Astrocyte of the hippocampus (primary cell): ENCODE results near the gene NAB1.
"Not testable (repeated sequence)": the region's sequence is repeated elsewhere in the genome, so short reads cannot be mapped to it uniquely, and the experiment has no call there.

ENCODE experiments used
- DNase-seq: peaks from one replicate; pipeline ENCODE4 v3.0.0; 2011; ENCODE audit warnings: low read depth, low spot score

NAB1 gene, protein sequence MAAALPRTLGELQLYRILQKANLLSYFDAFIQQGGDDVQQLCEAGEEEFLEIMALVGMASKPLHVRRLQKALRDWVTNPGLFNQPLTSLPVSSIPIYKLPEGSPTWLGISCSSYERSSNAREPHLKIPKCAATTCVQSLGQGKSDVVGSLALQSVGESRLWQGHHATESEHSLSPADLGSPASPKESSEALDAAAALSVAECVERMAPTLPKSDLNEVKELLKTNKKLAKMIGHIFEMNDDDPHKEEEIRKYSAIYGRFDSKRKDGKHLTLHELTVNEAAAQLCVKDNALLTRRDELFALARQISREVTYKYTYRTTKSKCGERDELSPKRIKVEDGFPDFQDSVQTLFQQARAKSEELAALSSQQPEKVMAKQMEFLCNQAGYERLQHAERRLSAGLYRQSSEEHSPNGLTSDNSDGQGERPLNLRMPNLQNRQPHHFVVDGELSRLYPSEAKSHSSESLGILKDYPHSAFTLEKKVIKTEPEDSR

DNA sequence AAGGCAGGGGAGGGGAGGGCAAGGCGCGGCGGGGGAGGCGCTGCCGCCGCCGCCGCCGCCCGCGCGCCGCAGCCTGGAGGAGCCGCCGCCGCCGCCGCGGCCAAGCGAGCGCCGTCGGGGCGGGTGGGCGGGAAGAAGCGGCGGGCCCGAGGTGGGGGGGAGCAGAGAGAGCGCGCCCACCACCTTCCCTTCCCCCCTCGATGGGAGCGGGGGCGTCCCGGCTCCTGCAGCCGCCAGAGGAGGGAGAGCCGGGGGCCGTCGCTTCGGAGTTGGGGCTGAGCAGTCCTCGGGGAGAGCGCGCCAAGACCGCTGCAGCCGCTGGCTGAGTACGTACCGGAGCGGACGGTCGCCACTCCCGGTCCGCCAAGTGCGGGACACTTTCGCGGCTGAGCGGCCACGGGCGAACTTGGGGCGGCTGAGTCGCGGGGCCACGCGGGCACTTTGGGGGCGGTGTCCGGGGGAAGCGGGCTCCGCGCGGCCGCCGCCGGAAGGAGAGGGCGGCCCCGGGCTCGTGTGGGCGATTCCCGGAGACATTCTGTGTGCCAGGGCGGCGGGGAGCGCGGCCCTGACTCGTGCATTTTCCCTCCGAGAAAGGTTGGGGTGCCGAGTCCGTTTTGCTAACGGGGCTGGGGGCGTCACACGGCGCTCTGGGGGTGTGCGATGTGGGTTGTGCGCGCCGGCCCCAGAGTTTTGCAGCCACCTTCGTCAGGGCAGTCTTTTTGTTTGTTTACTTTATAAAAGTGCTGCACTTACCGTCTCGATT, at the start of gene NAB1:
NAB1 (plus strand) TSS at position 49 of the 763 bp plus-strand sequence. CDS start 10,094 bp downstream, outside the sequence.
- peak; percentile 71 for DNase-seq

DNA sequence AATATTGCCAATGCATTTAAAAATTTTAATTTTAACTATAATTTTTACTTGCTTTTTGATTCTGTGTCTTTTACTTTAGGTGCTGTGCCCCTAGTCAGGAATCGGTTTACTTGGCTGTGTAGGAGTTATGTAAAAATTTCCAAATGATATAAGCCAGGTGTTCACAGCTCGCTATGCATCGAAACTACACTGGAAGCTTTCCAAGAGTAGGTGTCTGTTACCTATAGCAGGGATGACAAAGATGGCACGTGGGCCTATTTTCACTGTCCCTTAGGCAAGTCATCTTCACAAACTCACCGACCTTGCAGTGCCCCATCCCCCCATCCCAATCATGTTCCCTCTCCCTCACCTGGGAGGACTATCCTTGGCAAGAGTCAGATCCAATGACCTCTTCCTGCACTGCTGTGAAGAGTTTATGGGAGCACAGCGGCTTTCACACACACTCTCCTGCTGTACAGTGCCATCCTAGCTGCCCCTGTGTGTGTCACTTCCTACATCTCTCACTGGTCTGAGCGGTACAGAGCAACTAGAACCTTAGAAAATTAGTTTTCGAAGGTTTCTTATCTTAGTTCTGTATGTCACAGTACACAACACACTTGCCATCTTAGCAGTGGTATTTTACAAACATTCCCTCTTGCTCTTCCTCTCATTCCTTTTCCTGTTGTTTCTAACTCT, 49.2 kb upstream of the NAB1 start:
- DNase-seq: no peak

DNA sequence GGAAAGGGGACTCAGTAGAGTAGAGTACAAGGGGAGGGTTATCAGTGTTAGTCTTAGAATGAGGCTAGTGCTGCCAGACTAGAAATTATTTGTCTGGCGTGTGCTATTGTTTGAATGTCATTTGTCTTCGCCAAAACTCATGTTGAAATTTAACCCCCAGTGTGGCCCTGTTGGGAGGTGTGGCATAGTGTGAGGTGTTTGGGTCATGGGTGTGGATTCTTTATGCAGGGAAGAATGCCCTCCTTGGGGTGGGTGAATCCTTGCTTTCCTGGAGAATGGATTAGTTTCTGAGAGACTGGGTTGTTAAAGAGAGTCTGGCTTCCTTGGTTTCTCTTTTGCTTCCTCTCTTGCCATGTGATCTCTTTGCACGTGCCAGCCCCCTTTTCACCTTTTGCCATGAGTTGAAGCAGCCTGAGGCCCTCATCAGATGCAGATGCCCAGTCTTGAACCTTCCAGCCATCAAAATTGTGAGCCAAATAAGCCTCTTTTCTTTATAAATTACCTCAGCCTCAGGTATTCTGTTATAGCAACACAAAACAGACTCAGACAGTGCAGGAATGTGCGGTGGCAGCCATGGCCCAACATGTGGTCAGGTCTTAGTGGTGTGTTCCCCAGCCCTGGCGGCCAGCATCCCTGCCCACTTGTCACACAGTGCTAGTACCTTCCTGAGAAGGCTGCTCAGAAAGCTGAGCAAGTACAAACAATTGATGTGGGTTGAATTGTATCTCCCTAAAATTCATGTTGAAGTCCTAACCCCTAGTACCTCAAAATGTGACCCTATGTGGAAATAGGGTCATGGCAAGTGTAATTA, 48.4 kb upstream of the NAB1 start:
- DNase-seq: peak; percentile 15

DNA sequence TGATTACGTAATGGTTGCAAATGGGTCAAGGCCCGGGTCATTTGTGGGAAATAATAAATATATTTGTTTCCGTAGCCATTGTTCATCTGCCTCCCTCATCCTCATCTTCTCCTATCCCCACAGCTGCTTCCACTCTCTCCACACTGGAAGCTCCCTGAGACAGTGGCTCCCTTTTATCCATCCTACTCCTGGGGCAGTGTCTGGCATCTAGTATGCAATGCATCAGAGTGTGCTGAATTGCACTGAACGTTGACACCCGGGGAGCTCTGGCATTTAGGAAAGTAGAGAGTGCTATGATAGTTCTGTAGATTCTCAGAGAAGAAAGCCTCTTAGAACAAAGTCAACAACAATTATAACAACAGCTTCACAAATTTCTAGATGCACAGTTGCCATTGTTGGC, 45.5 kb upstream of the NAB1 start:
- DNase-seq: no peak

DNA sequence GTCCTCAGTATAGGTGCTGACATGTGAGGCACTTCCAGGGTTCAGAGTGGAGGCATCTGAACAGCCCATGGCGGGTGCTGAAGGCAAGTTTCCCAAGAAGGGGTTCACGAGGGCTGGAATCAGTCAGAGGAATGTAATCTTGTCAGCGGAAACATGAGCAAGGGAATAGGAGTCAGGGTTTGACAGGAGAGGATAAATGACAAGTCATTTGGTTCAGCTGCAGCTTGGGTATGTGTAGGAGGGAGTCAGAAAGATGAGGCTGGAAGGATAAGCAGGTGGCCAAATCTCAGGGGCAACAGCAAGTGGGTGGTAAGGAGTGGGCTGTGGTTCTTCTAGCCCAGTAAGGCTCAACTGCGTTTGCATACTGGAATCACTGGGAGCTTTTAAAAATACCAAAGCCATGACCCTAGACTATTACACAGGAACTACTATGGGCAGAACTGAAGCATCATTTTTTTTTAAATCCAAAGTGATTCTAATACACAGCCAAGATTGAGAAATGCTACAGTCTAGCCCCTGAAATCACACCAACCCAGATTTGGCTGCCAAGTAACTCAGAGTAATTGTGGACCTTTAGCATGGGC, 41.8 kb upstream of the NAB1 start:
- DNase-seq: peak; percentile 23

DNA sequence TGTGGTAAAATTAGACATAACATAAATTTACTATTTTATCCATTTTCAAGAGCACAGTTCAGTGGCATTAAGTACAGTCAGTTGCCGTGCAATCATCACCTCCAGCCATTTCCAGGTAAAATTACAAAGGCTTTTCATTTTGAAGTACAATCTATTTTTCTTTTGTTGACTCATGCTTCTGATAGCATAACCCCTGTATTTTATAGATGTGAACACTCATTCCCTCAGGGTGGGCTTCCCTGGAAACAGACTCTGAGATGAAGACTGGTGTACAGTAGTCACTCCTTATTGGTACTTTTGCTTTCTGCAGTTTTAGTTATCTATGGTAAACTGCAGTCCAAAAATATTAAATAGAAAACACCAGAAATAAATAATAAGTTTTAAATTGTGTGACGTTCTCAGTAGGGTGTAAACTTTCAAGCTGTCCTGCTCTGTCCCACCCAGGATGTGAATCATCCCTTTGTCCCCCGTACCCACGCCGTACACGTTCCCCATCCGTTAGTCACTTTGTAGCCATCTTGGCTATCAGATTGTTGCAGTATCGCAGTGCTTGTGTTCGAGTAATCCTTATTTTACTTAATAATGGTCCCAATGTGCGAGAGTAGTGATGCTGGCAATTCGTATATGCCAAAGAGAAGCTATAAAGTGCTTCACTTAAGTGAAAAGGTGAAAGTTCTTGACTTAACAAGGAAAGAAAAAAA, 41.1 kb upstream of the NAB1 start:
- DNase-seq: peak; percentile 35

DNA sequence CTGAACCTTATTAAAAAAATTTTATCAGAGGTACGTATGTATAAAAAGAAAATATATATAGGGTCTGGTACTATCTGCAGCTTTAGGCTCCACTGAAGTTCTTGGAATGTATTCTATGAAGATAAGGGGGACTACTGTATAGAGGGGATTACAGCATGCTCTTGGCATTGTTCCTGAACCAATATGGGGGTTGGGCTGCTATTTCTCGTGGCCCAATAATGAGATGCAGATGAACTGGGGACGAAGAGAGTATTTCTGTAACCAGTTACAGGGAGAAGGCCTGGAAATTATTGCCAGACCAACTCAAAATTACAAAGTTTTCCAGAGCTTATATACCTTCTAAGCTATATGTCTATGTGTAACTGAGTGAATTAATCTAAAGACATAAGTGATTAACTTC, 40.0 kb upstream of the NAB1 start:
- not testable (repeated sequence) for DNase-seq

DNA sequence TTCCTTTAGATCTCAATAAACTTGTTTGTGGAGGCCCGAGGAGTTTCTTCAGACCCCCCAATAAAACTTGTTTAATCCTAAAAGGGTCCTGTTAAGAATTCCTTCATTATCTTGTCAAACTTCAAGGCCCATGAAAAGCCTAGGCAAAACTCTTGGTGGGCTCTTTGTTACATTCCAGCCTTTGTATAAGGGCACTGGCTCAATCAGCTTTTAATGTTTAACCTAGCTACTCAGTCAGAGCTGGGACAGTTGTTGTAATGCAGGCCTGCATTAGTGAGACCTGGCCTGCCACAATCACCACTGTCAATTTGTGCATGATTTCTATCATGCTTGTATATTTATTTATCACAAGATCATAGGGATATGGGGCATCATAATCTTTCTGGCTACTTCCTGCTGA, 39.5 kb upstream of the NAB1 start:
- not testable (repeated sequence) for DNase-seq

DNA sequence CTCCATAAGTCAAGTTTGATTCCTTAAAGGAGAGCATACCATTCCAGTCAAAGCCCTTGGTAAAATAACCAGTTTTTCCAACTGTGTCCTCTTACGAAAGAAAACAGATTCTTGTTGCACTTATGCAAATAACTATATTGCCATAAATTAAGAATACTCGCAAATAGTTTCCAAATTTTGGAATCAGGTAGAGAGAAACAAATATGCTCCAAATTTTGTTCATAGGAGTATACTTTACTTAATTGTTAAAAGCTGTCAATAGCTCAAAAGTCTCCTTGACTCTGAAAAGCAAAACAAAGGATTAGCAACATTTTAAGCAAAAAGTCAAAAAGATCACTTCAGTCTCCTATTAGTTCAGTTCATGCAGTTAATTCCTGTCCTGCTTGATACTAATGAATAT, 38.4 kb upstream of the NAB1 start:
- DNase-seq: not testable (repeated sequence)

DNA sequence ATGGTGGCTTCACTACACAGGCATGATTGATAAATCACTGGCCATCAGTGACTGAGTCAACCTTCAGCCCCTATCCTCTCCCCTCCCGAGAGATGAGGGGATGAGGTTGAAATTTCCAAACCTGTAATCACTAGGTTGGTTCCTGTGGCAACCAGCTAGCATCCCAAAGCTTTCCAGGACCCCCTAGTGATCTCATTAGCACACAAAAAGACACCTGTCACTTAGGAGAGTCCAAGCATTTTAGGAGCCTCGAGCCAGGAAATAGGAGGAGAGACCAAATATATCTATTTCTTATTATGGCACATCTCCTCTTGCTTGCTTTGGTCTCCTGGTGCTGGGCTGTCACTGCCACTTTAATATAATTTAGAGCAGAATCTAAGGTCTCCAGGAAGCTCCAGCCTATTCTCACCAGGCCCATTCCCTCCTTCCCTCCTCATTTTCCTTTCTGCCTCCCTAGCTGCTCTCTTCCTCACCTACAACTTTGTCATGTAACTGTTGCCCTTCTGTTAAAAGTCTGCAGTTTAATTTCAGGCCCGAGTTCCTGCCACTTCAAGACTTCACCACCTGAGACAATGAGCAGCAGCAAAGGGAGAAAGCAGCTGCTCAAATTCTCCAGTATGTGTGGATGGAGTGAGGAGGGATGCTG, 33.2 kb upstream of the NAB1 start:
- no peak for DNase-seq

DNA sequence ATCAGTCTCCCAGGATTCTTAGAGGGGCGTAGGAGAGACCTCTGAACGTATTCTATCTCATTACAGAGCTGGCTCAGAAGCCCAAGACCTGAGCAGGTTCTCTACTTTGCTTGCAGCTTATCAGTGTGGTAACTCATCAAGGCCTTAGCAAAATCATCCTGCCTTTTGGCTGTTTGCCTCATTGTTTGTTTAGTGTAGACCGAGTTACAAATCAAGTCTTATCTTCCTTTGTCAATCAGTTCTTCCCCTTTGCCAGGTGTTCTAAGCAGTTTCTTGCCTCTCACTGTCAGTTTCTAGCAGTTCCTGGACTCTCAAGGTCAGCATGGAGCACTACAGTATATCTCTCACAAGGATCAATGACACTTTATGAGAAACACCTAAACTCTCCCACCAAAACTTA, 30.9 kb upstream of the NAB1 start:
- DNase-seq: no peak

DNA sequence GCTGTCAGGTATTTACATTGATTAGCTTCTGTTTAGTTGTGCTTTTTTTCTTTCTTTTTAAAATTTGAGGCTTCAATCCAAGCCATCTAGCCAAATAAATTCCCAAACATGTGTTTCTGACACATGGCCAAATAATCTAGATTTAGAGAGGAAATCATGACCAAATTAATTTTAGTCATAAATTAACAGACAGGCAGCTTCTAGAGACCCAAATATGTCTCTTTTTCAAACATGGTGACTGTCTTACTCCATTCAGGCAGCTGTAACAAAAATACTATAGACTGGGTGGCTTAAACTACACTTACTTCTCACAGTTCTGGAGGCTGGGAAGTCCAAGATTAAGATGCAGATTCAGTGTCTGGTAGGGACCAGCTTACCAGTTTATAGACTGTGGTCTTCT, 23.2 kb upstream of the NAB1 start:
- DNase-seq: no peak

DNA sequence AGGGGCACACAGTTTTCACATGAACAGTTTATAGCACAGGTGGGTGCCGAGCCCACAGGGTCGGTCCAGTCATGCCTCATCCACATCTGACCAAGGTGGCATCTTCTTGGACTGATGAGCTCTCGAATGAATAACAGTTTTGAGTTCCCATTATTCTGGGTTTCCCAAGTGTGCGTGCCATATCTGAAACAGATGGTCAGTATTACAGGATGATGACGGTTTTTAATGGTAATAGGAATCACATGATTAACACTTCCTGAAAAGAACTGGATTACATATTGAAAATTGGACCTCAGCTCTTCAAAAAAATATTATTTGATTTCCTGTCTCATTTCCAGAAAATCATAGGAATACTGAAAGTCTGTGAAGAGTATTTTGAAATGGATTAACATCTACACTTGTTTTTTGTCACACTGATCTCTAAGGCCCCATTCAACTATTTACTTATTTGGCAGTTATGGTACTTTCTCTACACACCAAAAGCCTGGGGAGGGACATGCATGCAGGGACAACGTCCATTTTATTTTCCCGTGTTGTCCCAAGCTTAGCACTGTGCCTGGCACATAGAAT, 22.2 kb upstream of the NAB1 start:
- DNase-seq: no peak

DNA sequence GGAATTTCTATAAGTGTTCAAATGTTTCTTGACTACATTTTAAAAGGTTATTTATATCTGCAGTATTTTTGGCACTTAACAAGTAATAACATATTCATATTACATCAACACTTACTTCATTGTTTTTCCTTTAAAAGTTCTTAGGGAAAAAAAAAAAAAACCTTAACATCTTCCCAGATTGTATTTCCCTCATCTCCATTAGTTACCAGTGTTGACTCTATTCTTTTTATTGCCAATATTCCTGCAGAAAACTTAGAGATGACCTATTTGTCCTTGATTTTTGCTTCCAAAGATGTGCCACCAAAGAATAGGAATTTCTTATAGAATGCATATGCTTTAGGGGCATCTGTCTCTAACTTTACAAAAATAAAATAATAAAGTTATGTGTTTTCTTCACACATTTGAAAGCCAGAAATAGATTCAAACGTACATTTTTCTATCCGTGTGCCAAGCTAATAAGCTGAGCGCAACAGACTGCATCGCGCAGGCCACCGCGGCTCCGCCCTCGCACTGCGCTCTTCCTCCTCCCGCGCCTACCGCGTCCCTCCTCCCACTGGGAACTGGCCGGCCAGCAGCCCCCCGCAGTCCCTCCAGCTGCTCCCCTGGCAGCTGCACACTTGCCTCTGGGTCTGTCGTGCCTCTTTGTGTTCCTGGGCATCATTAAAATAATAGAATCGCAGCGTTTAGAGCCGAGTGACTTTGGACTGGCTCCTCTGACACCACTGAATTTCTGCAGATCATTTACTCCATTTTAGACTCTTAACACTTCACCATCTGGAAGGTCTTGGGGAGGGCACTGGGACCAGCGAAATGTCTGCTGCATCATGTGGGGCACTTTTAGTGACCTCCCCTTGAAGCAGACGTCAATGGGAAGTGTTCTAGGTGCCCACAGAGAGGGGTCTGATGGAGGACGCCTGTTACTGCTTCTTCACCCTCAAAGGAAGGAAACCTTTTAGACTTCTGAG, 21.2 kb upstream of the NAB1 start:
- peak; percentile 42 for DNase-seq

DNA sequence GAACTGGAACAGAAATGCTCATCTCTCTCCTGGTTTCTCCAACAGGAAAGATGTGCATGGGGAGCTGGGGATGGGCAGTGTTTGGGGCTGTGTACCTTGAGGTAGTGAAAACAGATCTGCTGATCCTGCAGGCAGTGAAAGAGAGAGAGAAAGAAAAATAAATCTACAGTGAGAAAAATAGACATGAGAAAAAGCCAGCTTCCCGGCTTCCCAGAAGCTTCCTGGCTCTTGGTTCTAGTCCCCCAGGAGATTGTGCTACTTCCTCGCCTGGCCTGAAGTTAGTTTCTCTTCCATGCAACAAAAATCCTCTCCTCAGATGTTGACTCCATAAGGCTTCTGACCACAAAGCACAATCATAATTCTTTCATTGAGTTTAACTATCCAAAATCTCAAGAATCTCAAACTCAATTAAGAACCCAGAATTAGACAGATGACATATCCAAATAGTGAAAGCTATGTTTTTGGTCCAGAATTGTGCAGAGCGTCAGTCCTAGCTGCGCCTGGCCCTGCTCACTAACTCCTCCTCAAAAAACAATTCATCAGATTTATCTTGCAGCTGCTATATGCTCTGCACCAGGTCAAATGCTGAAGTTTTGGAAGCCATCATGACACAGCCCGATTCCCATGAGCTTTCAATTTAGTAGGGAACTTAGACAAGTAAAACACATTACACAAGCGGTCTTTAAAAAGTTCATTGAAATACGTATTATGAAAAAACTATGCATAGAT, 20.1 kb upstream of the NAB1 start:
- DNase-seq: no peak

DNA sequence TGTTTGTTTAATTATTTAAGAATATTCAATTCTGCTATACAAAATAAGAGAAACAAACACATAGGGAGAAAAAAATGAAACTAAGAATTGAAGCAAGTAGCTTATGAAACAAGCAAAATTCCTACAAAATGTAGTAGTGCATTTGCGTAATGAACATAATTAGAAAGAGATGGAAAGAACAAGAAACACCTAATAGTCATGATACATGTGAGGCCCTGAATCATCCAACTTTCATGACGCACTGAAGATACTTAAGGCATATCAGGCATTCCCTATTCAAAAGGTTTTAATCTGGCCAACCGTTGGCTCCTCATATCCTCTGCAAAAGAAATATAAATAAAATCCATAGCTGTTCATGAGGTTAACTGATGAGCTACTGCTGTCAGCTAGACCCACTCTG, 14.5 kb upstream of the NAB1 start:
- DNase-seq: no peak

DNA sequence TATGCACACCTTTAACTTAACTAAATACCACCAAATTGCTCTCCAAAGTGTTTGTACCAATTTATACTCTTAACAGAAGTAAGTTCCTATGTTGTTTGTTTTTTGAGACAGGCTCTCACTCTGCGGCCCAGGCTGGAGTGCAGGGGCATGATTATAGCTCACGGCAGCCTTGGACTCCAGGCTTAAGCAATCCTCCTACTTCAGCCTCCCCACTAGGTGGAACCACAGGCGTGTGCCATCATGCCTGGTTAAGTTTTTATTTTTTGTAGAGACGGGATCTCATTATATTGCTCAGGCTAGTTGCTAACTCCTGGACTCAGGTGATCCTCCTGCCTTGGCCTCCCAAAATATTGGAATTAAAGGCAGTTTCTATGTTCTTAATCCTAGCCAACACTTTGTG, 13.1 kb upstream of the NAB1 start:
- no peak for DNase-seq

DNA sequence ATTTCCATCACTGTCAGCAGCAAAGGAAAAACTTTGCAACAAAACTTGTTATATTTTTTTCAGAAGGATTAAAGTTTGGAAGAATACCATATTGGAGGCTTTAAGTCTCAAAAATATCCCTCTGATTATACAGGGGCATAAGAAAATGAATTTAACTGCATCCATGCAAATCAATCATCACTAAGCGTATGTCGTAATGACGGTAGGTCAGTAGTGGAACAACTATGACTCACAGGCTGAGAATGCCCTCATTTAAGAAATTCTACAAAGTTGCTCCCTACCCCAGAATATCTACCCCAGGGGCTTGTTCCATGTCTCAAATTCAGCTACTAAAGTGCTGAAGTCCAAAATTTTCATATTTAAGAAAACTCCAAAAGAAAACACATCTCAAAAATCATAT, 12.5 kb upstream of the NAB1 start:
- peak; percentile 72 for DNase-seq
